Activated CD4-positive, alpha-beta T cell treated with anti-CD3 and anti-CD28 coated beads for 1 hour (primary cell): Measurements from ENCODE around the gene CTNNA3.

Source experiments
- DNase-seq: peaks from one replicate; pipeline ENCODE4 v3.0.0-alpha.2; 2020

The CTNNA3 gene

DNA sequence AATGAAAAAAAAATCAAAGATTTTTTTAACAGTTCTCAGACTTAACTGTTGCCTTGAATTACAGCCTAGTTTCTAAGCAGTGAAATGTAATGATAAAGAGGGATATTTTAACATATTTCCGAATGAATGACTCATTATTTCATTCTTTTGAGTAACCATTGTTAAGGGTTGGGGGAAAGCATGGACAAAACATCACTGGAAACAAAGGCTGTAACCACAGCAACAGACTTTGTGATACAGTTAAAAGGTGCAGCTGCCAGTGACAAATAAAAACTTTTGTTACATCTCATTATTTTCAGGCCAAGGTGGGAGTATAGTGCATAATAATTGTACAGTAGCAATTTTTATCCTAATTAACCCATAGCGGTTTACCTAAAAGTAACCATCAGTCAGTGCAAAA is 597.5 kb downstream of the CTNNA3 start:
- DNase-seq: no peak

DNA sequence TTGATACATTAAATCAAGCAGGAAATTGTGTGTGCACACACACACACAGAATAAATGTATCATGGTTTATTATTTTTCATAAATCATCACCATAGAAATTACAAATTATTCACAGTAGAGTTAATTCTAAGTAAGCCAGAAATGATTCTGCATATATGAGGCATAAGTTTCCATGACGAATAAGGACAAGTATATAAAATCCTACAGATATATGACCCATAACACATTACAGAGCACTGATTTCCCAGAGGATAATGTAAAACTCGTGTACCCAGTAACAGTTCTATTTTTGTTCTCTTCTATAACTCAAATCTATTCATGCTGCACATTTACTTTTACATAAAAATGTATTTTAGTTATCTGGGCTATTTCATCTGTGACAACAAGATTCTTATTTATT is 600.5 kb downstream of the CTNNA3 start:
- DNase-seq: no peak

DNA sequence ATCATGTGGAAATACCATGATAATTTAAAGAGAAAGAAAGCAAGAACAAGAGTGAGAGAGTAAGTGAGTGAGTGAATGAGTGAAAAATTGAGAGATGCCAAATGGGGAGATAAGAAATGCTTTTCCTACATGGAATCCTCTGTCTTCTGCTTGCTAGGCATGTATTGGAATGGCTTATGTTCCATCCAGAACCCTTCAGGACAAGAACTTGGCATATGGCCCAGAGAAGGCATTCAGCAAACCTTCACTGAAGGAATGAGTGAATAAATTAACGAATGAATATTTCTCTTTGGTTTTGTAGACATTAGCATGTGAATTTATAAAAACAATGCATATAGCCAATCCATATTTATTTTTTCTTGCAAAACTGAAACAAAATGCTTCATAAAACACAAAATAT is 608.0 kb downstream of the CTNNA3 start:
- no peak for DNase-seq

DNA sequence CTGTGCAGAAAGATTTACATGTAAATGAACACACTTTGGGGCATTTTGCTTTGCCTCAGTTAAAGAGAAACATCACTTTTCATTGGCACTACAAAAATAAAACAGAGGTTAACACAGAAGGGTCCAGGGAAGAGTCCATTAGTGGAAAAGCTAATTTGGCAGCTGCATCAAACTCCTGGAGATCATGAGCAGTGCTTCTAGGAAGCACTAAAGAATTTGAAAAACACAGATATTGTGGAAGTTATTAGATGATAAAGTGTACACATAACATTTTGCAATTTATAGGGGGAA is 608.9 kb downstream of the CTNNA3 start:
- no peak for DNase-seq

DNA sequence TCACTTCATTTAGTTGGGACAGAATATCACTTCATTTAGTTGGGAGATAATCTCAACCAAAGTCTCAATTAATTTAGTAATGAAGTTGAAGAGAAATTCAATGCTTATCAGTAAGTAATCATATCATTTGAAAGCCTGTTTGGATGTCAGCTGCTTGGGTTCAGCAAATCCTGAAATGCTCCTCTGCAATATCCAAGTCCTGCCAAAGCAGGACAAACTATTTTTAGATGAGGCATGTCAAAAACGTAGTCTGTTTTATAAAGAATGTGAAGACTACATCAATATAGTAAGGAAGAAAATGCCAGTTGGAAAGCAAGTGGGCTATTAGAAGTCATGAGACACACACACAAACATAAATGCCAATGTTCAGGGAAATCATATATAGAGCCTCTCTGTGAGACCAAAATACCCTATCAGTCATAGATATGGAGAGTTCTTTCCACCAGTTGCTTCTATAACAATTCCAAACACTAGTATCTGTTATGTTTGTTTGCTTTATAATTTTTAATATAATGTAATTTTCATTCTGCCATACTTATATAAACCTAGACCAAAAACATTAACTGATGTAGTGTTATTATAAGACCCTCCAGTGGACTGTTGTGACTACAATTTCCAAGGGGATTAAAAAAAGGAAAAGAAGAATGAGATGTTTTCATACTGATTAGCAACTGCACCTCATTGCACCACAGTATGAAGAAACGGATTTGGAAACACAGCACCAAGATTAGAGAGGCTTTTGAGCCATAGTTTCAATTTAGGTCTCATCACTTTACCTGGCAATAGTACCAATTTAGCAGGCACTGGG is 609.5 kb downstream of the CTNNA3 start:
- DNase-seq: no peak

DNA sequence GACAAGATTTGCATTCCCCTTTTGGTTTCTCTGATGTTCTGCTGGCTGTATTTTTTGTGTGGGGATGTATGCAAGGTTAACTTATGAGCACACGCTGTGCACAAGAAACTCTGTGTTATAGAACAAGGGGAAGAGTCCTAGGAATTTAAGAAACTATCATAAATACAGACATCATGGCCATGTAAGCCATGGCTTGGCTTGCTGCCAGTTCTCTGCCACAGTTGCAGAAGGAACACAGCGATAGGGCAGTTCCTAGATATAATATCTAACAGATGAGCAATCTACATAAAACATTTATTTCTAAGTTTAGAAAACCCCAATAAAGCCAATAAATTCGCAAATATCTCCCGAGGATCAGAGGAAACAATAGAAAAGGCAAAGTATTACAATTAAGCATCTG is 616.9 kb downstream of the CTNNA3 start:
- no peak for DNase-seq

DNA sequence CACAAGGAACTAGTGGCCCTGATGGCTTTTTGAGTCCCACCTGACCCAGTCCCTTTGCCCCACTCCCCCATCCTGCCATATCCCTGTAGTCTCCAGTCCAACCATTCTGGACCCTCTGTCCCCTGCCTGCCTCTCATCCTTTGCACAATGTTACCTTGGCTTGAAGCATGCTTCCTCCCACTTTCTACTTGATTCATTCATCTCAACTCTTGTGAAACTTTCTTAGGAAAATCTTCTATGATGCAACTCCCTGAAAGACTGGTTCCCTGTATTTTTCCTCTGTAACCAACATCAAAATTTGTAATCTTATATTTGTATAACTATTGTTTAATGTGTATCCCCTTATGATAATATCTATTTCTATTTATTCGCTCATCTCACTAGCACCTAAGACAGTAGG is 618.6 kb downstream of the CTNNA3 start:
- DNase-seq: no peak

DNA sequence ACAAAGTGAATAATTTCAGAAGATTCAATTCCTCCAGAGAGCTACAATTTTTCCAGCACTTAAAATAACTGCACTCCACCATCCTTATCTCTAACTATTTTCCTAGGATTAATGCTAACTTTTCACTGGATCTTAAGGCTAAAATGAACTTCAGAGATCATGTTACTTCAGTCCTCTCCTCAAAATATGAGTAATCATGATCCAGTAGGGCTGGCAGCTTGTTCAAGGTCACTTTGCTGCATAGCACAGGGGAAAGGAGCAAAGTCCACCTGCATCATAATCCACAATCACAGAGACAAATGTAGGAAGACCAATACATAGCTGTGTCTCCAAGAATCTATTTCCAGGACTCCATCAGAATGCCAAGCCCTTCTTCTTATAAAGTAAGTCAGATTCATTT is 619.9 kb downstream of the CTNNA3 start:
- no peak for DNase-seq

DNA sequence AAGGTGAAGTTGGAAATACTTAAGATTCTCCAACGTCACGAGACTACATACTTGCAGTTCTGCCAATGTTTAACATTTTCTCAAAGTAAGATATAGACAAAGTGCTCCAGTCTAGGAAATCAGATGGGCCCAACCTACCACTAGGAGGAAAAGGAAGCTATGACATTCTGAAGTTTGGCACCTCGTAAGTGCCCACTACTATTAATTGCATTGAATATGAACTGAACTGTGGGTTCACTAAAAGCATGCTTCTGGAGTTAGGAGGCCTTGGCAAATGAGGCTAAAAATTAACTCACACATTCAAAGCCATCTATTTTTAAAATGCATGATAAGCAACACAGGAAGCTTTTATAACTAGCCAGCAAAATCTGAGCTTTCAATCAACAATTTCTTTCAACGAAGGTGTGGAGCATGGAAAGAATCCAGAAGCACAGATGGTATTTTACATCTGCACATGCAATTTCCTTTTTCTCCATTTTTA is 620.5 kb downstream of the CTNNA3 start:
- no peak for DNase-seq

DNA sequence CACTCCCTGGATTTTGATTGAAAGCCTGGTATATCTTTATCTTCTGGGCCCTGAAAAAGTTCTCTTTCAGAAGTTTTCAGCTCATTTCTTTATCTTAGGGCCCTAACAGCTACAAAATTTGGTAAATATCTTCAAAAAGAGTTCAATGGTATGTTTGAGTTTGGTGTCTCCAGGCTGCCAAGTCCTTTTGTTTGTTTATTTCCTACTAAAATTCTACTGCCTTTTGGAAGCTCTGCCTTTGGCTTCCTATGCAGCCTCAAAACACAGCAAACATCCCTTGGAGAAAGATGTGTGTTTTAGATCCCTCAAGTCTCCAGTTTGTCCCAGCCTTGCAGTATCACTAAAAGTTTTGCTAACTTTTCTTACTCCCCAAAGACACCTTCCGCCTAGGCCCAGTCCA is 623.3 kb downstream of the CTNNA3 start:
- DNase-seq: no peak

DNA sequence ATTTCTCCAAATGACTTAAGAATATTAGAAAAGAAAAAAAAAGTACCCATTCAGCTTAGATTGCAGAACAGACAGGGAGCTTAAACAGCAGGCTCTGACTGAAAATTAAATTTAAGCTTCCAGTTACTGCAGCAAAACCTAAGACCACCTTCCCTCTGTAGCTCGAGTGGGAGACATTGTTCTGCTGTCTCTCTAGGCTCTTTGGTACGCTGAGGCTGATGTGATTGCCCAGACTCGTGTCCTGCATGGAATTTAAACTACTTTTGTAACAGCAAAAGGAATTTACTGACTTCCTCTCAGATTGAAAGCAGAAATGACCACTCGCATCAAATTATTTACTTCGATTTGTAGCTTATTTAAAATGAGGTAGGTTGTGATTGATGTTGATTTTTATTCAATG is 645.6 kb downstream of the CTNNA3 start:
- DNase-seq: no peak

DNA sequence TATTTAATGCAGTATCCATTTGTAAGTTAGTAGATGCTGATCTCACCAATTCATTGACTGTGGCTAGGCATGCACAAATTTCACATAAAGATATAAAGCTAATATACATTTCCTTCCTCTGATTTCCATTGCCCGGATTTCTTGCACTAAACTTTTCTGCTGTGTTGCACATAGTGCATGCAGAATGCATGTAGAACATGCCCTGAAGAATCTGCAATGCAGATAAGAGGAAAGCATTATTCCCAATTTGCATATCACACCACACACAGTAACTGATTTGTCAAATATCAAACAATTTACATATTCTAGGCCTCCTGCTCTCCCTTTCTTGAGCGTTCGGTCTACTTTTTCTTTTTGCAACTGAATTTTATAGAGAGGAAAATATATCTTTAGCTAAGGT is 646.0 kb downstream of the CTNNA3 start:
- DNase-seq: no peak

DNA sequence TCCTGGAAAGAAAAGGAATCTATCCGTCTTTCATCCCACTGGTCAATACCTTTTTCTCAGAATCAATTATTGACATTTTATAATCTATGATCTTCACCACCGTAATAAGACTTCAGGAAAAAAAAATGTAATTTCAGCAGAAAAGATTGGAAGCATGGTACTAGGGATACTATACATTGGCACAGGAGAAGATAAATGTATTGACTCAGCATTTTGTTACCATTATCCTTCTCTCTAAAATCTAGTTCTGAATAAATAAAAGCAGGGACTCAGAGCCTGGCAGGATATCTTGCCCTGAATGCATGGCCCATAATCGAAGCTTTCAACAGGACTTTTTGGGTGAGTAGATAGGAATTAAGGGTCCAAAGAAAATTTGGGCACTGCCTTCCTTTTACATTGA is 649.5 kb downstream of the CTNNA3 start:
- DNase-seq: no peak

DNA sequence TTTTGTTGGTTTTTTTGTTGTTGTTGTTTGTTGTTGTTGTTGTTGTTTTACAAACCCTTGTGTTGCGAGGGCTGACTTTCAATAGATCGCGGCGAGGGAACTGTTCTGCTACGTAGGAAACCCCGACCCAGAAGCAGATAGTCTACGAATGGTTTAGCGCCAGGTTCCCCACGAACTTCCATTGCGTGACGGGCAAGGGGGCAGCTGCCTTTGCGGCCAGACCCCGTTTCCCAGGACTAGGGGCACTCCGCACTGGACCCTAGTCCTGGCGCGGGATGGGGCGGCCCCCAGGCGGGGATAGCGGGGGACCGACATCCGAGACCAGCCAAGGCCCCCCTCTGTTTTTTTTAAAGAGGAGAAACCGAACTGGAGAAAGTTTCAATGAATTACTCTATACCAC is 650.6 kb downstream of the CTNNA3 start:
- no peak for DNase-seq

DNA sequence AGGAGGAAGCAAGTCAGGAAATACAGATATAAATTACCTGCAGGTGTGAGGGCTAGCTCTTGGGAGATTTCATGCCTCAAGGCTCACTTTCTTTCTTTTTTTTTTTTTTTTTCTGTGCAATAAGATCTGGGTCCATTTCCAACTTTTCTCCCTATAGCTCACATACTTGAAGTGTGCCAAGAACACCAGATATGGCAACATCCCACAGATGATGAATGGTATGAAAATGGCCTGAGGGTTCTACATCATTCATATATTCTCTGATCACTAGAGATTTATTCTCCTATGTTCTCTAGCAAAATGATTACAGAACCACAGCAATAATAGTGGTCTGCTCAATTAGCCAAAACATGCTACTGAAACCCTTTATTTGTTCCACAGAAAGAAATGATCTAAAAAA is 653.0 kb downstream of the CTNNA3 start:
- no peak for DNase-seq

DNA sequence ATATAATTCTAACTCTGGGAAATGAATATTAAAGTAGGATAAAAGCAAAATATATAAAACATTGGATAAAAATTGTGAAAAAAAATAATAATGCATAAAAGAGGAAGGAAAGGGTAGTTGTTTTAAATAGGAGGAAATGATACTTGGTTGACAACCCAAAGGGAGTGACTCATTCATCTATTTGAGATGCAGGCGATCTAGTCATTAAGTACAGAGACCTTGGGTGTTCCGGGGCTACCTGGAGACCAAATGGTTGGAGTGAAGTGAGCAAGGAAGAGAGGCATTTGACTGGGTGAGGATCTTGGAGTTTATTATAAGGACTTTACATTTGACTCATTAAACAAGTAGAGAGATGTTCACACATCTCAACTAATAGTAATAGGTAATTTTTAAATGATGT is 659.2 kb downstream of the CTNNA3 start:
- no peak for DNase-seq

DNA sequence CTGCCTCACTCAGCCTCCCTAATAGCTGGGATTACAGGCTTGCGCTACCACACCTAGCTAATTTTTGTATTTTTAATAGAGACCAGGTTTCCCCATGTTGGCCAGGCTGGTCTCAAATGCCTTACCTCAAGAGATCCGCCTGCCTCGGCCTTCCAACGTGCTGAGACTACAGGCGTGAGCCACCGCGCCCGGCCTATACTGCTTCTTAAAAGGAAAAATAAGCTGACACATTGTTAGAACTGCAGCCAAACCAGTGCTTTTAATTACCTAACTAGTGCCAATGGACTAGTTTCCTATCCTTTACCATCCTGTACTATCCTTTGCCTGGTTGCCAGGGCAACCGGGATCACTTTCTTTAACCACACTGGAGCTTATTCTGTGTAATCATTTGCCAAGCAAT is 662.1 kb downstream of the CTNNA3 start:
- no peak for DNase-seq

DNA sequence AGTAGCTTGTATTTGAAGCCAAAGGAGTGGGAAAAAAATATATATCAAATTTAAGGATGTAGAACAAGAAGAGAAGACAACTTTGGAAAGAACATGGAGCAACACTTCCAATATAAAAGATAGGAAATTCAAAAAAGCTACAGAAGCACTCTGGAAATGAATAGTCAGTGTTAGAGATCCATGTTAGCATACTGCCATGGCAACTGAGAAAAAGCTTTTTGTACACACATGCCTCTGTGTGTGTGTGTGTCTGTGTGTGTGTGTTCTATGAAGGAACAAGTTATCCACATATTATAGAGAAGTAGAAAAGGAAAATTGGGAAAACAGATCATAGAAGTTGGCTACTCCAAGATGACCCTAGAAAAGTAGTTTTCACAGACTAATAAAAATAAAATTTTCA is 673.9 kb downstream of the CTNNA3 start:
- no peak for DNase-seq

DNA sequence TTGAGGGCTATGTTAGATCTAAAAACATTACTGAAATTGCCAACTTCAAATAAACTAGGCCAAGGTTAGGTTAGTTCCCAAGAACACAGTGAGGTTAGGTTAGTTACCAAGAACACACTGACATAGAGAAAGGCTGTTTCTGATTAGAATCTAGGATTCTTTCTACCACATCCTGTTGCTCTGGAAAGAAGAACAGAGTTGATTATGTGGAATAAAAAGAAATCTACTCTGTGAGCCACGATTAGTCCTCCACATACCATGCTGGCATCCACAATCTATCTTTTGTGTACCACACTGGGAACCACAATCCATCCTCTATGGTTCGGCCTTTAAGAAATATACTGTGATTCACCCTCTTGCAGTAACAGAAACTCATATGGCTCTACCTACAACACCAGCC is 678.8 kb downstream of the CTNNA3 start:
- no peak for DNase-seq

DNA sequence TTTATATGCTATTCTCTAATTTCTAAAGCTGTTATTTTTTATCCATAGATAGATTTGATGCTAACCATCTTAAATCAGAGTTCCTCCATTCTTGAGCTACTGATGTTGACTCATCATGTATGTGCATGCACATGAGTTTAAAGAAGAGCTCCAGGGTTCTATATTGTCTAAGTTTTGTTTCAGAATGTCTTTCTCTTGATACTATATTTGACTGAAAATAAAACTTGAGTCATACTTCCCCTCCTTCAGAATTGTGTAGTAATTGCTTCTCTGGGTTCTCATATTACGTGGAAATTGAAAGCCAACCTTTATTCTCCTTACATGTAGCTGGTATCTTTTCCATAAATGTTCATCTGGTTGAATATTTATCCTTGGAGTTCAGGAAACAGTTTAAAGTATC is 680.8 kb downstream of the CTNNA3 start:
- DNase-seq: no peak

DNA sequence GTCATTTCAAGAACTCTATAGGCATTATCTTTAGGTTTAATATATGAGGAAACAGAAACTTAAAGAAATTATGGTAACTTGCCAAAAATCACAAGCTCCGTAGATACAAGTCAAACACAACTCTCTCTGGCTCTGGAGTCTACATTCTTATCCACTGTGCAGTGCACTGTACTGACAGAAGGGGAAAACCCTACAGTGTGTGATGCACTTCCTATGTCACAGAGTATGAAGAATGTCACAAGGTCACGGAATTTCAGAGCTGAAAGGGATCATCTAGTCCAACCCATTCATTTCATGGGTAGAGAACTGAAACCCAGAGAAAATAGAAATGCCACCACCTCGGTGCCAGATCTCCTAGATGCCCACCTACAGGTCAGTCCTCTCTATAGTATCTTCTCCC is 684.0 kb downstream of the CTNNA3 start:
- DNase-seq: no peak

DNA sequence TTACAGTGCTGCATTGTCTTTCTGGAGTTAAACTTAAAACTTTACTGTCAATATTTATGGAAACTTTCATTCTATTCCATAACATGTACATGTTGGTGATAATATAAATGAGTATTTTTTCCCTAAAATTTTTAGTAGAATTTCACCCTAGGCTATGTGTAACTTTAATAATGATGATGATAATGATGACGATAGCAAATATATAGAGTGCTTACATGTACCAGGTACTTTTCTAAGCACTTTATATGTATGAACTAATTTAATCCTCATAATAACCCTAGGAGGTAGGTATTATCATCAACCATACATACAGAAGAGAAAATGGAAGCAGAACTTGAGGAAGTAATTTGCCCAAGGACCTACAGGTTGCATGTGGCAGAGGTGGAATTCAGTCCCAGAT is 684.5 kb downstream of the CTNNA3 start:
- DNase-seq: no peak

DNA sequence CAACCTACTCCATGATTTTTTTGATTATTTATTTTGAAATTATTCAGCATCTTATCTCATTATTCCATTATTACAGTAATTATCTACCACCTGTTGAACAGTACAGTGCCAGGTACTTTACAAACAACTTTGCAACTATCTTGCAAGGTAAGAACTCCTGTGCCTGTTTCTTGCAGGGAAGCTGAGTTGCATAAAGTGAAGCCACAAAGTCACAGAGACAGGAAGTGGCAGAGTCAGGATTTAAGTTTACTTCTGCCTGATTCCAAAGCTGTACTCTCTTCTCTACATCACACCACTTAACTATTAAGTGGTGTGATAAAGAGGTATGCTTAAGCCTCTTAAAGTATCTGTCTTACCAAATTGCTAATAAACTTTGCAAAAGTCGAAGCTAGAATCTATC is 690.0 kb downstream of the CTNNA3 start:
- DNase-seq: no peak

DNA sequence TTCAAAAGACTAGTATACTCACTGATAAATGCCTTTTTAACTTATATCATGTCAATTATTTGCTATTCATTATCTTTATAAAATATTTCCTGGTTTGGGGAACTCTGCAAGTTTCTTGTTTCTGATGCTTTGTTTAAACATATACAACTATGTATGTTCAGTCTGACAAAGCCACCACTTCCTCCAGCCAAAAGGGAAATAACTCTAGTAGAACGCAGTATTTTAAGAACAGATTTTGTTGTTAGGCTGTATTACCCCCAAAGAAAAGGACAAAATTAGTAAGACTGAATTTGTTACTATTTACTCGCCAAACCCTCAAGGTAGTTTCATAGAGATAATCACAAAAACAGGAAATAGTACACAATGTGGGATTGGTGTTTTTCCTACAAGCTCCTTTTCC is 691.3 kb downstream of the CTNNA3 start:
- DNase-seq: no peak

DNA sequence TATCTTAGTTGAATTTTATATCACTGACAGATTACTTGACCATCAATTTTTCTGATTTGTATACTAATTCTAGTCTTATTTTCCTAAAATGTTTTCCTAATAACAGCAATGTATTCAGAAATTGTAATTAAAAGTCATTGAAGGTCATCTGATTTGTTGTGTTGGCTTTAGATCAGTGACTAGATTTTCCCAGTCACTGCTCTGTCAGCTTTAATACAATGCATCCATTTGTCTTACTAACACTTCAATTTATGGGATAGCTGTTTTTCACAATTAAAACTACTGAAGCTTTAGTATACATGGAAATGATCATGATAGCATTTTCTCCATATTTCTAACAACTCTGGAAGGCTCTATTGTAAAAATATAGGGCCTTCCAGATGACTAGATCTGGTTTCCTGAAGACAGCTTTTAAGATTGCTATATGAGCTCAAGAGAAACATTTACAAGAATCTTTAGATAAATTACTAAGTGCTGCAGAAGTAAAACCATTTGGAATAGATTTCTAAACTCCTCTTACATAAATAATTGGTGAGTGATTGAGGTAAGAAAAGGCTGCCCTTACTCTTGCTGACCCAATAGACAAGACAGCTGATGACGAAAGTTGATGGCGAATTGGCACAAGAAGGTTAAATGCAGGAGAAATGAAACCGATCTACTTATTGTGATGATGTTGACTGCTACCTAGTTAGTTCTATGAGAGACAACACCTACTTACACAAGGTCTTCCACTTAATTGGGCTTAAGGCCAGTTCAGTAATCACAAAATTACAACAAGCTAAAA is 696.0 kb downstream of the CTNNA3 start:
- no peak for DNase-seq
